NT2/D1 (cell line): ENCODE results near the gene PHRF1.

Source experiments
- SUZ12 ChIP-seq: IDR thresholded peaks from 2 replicates; pipeline ENCODE4 v1.6.1; 2011; ENCODE audit not compliant: insufficient read length, insufficient read depth; ENCODE audit errors: extremely low read depth
- ZNF274 ChIP-seq: IDR thresholded peaks from 2 replicates; pipeline ENCODE4 v1.6.1; 2011; ENCODE audit warnings: mild to moderate bottlenecking, low read depth, low read length

DNA sequence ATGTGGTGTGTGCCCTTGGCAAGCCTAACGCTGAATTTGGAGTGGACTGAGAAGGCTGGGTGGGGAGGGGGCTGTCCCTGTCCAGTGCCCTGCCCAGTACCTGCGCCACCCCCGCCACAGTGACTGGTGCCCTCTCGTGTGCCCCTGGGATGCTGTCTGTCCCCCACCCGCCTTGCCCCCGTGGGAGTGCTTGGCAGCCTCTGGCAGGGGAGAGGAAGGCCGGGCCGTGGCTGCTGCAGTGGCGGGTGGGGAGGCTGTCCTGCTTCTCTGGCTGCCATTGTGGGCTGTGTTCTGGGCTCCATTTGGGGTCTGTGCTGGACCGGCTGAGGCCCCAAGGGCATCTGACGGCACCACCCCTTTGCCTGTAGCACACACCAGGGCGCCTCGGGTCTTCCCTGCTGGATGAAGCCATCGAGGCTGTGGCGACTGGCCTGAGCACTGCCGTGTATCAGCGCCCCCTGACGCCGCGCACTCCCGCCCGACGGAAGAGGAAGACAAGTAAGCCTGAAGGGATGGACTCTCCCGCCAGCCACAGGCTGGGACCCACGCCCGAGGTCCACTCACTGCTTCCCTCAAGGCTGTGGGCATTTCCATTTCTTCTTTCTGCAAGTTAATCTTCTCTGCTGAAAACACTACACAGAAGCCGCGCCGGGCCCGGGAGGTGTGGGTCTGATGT lies 21.9 kb downstream of the PHRF1 start:
- no peak for TF ChIP-seq SUZ12
- no peak for TF ChIP-seq ZNF274
